HuH-7 (cell line): Measurements from ENCODE around the gene PROX2.

Experiments used
- DNase-seq: peaks from one replicate; pipeline ENCODE4 v3.0.0; 2011; ENCODE audit warnings: low spot score

PROX2 gene

GRCh38 chr14:74846168-74846567 is 29.8 kb downstream of the PROX2 start:
- no peak for DNase-seq

GRCh38 chr14:74843653-74844052 is 32.3 kb downstream of the PROX2 start:
- no peak for DNase-seq

GRCh38 chr14:74841230-74842207 is 34.4 kb downstream of the PROX2 start:
- DNase-seq: no peak

- no peak for DNase-seq
Observed at GRCh38 chr14:74840603-74841030, 35.3 kb downstream of the PROX2 start.

- no peak for DNase-seq
Observed at GRCh38 chr14:74838166-74838565, 37.8 kb downstream of the PROX2 start.

- DNase-seq: no peak
Observed at GRCh38 chr14:74836251-74836960, 39.5 kb downstream of the PROX2 start.

GRCh38 chr14:74835645-74836250 is 40.2 kb downstream of the PROX2 start:
- no peak for DNase-seq

GRCh38 chr14:74834692-74835392 is 41.1 kb downstream of the PROX2 start:
- no peak for DNase-seq

- no peak for DNase-seq
Observed at GRCh38 chr14:74832849-74833248, 43.1 kb downstream of the PROX2 start.

GRCh38 chr14:74829251-74829650 is 46.7 kb downstream of the PROX2 start:
- DNase-seq: no peak

- DNase-seq: no peak
Observed at GRCh38 chr14:74826574-74826973, 49.4 kb downstream of the PROX2 start.
